ENCODE results near the gene PLIN4. TPM values are rescaled to one million over a fixed set of nuclear protein-coding genes. Genes with fewer than 3 reads are reported as not detected.

Gene PLIN4
- total and polyA plus RNA-seq, 9 of the 15 experiments (the other 6 are each of a cell fraction or from before 2014, with no cell fraction given): 0.04 to 0.16 (median 0.07) TPM; not detected in 3

DNA sequence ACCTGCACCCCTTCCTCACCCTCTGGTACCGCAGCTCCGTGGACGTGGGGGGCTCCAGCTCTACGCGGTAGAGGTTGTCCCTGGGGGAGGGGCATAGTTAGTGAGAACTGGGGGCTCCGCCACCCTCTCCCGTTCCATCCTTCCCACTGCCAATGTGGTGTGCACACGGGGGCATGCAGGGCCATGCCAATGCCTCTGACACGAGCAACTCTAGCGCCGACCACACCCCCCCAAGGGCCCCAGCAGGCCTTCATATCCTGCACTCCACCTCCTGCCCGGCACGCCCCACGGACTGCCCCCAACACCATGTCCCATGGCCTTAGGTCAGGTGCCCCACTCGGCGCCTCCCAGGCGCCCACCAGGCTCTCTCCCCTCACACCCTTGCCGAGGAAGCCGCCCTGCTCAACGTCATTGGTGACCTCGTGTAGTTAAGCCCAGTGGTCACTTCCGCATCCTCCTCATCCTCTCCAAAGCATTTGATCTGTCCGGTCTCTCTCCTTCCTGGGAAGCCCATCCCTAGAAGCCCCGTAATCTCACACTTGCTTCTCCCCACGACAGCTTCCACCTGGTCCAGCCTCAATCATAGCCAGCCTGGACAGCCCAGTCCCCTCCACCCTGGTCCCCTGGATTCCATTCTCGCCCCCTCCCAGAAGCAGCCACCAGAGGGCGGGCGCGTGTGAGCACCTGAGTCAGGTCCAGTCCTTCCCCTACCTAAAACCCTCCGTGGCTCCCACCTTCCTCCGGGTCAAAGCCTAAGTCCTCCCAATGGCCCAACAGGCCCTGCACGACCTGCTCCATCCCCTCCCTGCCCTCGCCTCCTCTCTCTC, 39.1 kb upstream of the PLIN4 start (continued):
- TF ChIP-seq, protein P1, sequence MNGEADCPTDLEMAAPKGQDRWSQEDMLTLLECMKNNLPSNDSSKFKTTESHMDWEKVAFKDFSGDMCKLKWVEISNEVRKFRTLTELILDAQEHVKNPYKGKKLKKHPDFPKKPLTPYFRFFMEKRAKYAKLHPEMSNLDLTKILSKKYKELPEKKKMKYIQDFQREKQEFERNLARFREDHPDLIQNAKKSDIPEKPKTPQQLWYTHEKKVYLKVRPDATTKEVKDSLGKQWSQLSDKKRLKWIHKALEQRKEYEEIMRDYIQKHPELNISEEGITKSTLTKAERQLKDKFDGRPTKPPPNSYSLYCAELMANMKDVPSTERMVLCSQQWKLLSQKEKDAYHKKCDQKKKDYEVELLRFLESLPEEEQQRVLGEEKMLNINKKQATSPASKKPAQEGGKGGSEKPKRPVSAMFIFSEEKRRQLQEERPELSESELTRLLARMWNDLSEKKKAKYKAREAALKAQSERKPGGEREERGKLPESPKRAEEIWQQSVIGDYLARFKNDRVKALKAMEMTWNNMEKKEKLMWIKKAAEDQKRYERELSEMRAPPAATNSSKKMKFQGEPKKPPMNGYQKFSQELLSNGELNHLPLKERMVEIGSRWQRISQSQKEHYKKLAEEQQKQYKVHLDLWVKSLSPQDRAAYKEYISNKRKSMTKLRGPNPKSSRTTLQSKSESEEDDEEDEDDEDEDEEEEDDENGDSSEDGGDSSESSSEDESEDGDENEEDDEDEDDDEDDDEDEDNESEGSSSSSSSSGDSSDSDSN (IDR thresholded peaks at IDR 0.05; ENCODE audit: borderline replicate concordance in 1 of 2, low read depth in 2 of 2, low read length in 2 of 2): no peak
- TF ChIP-seq ZBTB1 (CRISPR knock-in tag; IDR thresholded peaks at IDR 0.05; ENCODE audit: borderline replicate concordance, low read depth) (no peak), YY1 (IDR thresholded peaks at IDR 0.05; ENCODE audit: borderline replicate concordance in 1 of 3, control insufficient read depth in 1 of 3, extremely low read depth in 1 of 3, insufficient read depth in 3 of 3, insufficient read length in 1 of 3, insufficient replicate concordance in 2 of 3, low read depth in 1 of 3, low read length in 2 of 3) (peak in 1 of 3 experiments; percentile 9), HNRNPLL (IDR thresholded peaks at IDR 0.05; ENCODE audit: low read depth, low read length, poor library complexity, severe bottlenecking) (no peak), U2AF2 (optimal IDR thresholded peaks at IDR 0.05; ENCODE audit: low read depth, low read length) (no peak), PRPF4 (IDR thresholded peaks at IDR 0.05; ENCODE audit: insufficient read depth, low read depth, low read length, poor library complexity, severe bottlenecking) (no peak), ZNF232 (CRISPR knock-in tag; IDR thresholded peaks at IDR 0.05) (no peak), ZNF121 (CRISPR knock-in tag; conservative IDR thresholded peaks at IDR 0.05) (no peak), MTA3 (IDR thresholded peaks at IDR 0.05; ENCODE audit: borderline replicate concordance) (0 out of 2 replicates have a peak, but pooled peaks have one; percentile 36), NEUROD1 (IDR thresholded peaks at IDR 0.05; ENCODE audit: borderline replicate concordance, low read depth, low read length, partially characterized antibody) (no peak), PHB2 (IDR thresholded peaks at IDR 0.05; ENCODE audit: low read depth) (no peak)
- TF ChIP-seq, protein P2, sequence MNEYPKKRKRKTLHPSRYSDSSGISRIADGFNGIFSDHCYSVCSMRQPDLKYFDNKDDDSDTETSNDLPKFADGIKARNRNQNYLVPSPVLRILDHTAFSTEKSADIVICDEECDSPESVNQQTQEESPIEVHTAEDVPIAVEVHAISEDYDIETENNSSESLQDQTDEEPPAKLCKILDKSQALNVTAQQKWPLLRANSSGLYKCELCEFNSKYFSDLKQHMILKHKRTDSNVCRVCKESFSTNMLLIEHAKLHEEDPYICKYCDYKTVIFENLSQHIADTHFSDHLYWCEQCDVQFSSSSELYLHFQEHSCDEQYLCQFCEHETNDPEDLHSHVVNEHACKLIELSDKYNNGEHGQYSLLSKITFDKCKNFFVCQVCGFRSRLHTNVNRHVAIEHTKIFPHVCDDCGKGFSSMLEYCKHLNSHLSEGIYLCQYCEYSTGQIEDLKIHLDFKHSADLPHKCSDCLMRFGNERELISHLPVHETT (CRISPR knock-in tag; conservative IDR thresholded peaks at IDR 0.05 in 1 of 2, IDR thresholded peaks at IDR 0.05 in 1 of 2): no peak; a peak in 1 of 4 replicates
- TF ChIP-seq, protein P3, sequence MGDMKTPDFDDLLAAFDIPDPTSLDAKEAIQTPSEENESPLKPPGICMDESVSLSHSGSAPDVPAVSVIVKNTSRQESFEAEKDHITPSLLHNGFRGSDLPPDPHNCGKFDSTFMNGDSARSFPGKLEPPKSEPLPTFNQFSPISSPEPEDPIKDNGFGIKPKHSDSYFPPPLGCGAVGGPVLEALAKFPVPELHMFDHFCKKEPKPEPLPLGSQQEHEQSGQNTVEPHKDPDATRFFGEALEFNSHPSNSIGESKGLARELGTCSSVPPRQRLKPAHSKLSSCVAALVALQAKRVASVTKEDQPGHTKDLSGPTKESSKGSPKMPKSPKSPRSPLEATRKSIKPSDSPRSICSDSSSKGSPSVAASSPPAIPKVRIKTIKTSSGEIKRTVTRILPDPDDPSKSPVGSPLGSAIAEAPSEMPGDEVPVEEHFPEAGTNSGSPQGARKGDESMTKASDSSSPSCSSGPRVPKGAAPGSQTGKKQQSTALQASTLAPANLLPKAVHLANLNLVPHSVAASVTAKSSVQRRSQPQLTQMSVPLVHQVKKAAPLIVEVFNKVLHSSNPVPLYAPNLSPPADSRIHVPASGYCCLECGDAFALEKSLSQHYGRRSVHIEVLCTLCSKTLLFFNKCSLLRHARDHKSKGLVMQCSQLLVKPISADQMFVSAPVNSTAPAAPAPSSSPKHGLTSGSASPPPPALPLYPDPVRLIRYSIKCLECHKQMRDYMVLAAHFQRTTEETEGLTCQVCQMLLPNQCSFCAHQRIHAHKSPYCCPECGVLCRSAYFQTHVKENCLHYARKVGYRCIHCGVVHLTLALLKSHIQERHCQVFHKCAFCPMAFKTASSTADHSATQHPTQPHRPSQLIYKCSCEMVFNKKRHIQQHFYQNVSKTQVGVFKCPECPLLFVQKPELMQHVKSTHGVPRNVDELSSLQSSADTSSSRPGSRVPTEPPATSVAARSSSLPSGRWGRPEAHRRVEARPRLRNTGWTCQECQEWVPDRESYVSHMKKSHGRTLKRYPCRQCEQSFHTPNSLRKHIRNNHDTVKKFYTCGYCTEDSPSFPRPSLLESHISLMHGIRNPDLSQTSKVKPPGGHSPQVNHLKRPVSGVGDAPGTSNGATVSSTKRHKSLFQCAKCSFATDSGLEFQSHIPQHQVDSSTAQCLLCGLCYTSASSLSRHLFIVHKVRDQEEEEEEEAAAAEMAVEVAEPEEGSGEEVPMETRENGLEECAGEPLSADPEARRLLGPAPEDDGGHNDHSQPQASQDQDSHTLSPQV (IDR thresholded peaks at IDR 0.05): no peak
- TF ChIP-seq, protein P4, sequence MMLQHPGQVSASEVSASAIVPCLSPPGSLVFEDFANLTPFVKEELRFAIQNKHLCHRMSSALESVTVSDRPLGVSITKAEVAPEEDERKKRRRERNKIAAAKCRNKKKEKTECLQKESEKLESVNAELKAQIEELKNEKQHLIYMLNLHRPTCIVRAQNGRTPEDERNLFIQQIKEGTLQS (IDR thresholded peaks at IDR 0.05): no peak
- TF ChIP-seq, protein P4 (CRISPR knock-in tag; conservative IDR thresholded peaks at IDR 0.05): no peak

Measured in K562 (cell line).